Smooth muscle cell (in vitro differentiated cells): ENCODE data around the gene SPACDR. TPM values are rescaled to one million over a fixed set of nuclear protein-coding genes. Genes with fewer than 3 reads are reported as not detected.

ENCODE experiments used
- DNase-seq: peaks from one replicate; lab custom pipeline; 2025; ENCODE audit not compliant: unreplicated experiment; lab: John Stamatoyannopoulos, UW
- H2AFZ ChIP-seq: fragments of 200-600 bp; sonication (generic); 2 replicates; pipeline ENCODE4 v1.6.0; 2016; ENCODE audit warnings: antibody characterized with exemption, low read depth, mild to moderate bottlenecking
- H3F3A ChIP-seq: fragments of 200-600 bp; sonication (generic); 2 replicates; pipeline ENCODE4 v1.6.0; 2017; ENCODE audit warnings: antibody characterized with exemption, low read depth
- H3K27ac ChIP-seq: fragments of 200-600 bp; sonication (generic); 2 replicates; pipeline ENCODE4 v1.5.1; 2016; ENCODE audit warnings: low read depth, mild to moderate bottlenecking
- H3K27me3 ChIP-seq: fragments of 200-600 bp; sonication (generic); 2 replicates; pipeline ENCODE4 v1.6.1; 2016; ENCODE audit warnings: low read depth, mild to moderate bottlenecking
- H3K36me3 ChIP-seq: fragments of 200-600 bp; sonication (generic); 2 replicates; pipeline ENCODE4 v1.5.1; 2016; ENCODE audit warnings: low read depth
- H3K4me1 ChIP-seq: fragments of 200-600 bp; sonication (generic); 2 replicates; pipeline ENCODE4 v1.5.1; 2016; ENCODE audit warnings: low read depth
- H3K4me2 ChIP-seq: fragments of 200-600 bp; sonication (generic); 2 replicates; pipeline ENCODE4 v1.6.0; 2016; ENCODE audit warnings: mild to moderate bottlenecking
- H3K4me3 ChIP-seq: fragments of 200-600 bp; sonication (generic); 2 replicates; pipeline ENCODE4 v1.5.1; 2016; ENCODE audit warnings: mild to moderate bottlenecking
- H3K79me2 ChIP-seq: fragments of 200-600 bp; sonication (generic); 2 replicates; pipeline ENCODE4 v1.6.0; 2016; ENCODE audit warnings: low read depth, mild to moderate bottlenecking
- H3K9ac ChIP-seq: fragments of 200-600 bp; sonication (generic); 2 replicates; pipeline ENCODE4 v1.6.0; 2016; ENCODE audit warnings: low read depth
- H3K9me3 ChIP-seq: fragments of 200-600 bp; sonication (generic); replicated peaks from 2 replicates; pipeline ENCODE4 v1.5.1; 2016; ENCODE audit warnings: low read depth
- H4K20me1 ChIP-seq: fragments of 200-600 bp; sonication (generic); 2 replicates; pipeline ENCODE4 v1.6.0; 2016; ENCODE audit warnings: low read depth
- CTCF ChIP-seq: fragments of 200-600 bp; sonication (generic); IDR thresholded peaks from 2 replicates; pipeline ENCODE4 v1.5.1; 2017; ENCODE audit warnings: borderline replicate concordance, mild to moderate bottlenecking, antibody characterized with exemption; ENCODE audit not compliant: insufficient read depth, poor library complexity, severe bottlenecking
- WGBS: methylation state at CpG from one replicate; pipeline ENCODE4 v1.1.7; 2016; ENCODE audit warnings: low lambda C conversion rate; 5-methylcytosine and 5-hydroxymethylcytosine counted together
- polyA plus RNA-seq: library from polyadenylated mRNA; unstranded; fragments of >200 nt; fragmentation: Nextera tagmentation; extraction: Ambion mirVana; gene quantifications from 2 replicates; pipeline ENCODE4 v1.2.1, GENCODE V29; 2016
- total RNA-seq: library from RNA; depleted of rRNA; stranded (reverse); fragments of >200 nt; gene quantifications from 2 replicates; pipeline ENCODE4 v1.2.3, GENCODE V29; 2014

Gene SPACDR
- total and polyA plus RNA-seq, 2 experiments from 2014 or later: 0.58 TPM; not detected in 1

GRCh38 chr7:100478958-100479660 lies 15.0 kb upstream of the SPACDR start, which contains the start of gene TSC22D4:
Gene TSC22D4, minus strand, starts transcription at chr7:100479214. Its CDS starts 1,176 bp downstream, at chr7:100478038.
- no peak for TF ChIP-seq CTCF
- peaks cover 36% of the 10 kb centered on the region for H4K20me1 ChIP-seq
- DNase-seq: peak; percentile 94
- peaks cover 31% of the 10 kb centered on the region for H3K79me2 ChIP-seq
- H3K4me1 ChIP-seq: peaks cover 16% of the 10 kb centered on the region
- H3F3A ChIP-seq: no peaks in the 10 kb centered on the region
- H3K9ac ChIP-seq: peak within 1 kb of the TSS; percentile 83
- H2AFZ ChIP-seq: peak within 1 kb of the TSS; percentile 13
- H3K4me3 ChIP-seq: peak within 1 kb of the TSS; percentile 90
- under 1% methylated on average over 18 of the region's 27 CpGs for WGBS
- H3K27ac ChIP-seq: peak within 1 kb of the TSS; percentile 72
- peak within 1 kb of the TSS; percentile 99 for H3K4me2 ChIP-seq
- H3K9me3 ChIP-seq: no peaks in the 10 kb centered on the region
- no peaks in the 10 kb centered on the region for H3K27me3 ChIP-seq
- no peaks in the 10 kb centered on the region for H3K36me3 ChIP-seq

- no peak for DNase-seq
- H3K9me3 ChIP-seq: no peaks in the 10 kb centered on the region
- peaks cover 36% of the 10 kb centered on the region for H4K20me1 ChIP-seq
- peak overlapping the region; percentile 83 for H3K9ac ChIP-seq
- H3K4me1 ChIP-seq: peaks cover 16% of the 10 kb centered on the region
- no peaks in the 10 kb centered on the region for H3F3A ChIP-seq
- 22% methylated on average over 8 of the region's 16 CpGs for WGBS
- no peak for TF ChIP-seq CTCF
- no peak overlapping the region for H3K27ac ChIP-seq
- H3K79me2 ChIP-seq: peaks cover 31% of the 10 kb centered on the region
- no peaks in the 10 kb centered on the region for H3K27me3 ChIP-seq
- peak overlapping the region; percentile 99 for H3K4me2 ChIP-seq
- H3K36me3 ChIP-seq: no peaks in the 10 kb centered on the region
- no peak overlapping the region for H2AFZ ChIP-seq
- H3K4me3 ChIP-seq: peak overlapping the region; percentile 90
Measured at GRCh38 chr7:100477871-100478267, 13.8 kb upstream of the SPACDR start.

GRCh38 chr7:100476903-100477870 lies 13.1 kb upstream of the SPACDR start:
- 56% methylated on average over 23 of the region's 30 CpGs for whole genome bisulfite sequencing
- H3K4me1 ChIP-seq: peaks cover 16% of the 10 kb centered on the region
- H3K27me3 ChIP-seq: no peaks in the 10 kb centered on the region
- H4K20me1 ChIP-seq: peaks cover 36% of the 10 kb centered on the region
- H3K9me3 ChIP-seq: no peaks in the 10 kb centered on the region
- no peak overlapping the region for H2AFZ ChIP-seq
- peak overlapping the region; percentile 90 for H3K4me3 ChIP-seq
- no peak for DNase-seq
- peak overlapping the region; percentile 83 for H3K9ac ChIP-seq
- no peak overlapping the region for H3K27ac ChIP-seq
- no peak for TF ChIP-seq CTCF
- peak overlapping the region; percentile 99 for H3K4me2 ChIP-seq
- H3K36me3 ChIP-seq: no peaks in the 10 kb centered on the region
- H3K79me2 ChIP-seq: peaks cover 31% of the 10 kb centered on the region
- H3F3A ChIP-seq: no peaks in the 10 kb centered on the region
